Measurements from ENCODE around the gene ENOX2. TPM values are rescaled to one million over a fixed set of nuclear protein-coding genes. Genes with fewer than 3 reads are reported as not detected.

Gene ENOX2
- 5.8 to 9.7 TPM (median 6.6 TPM) in 5 replicates for total RNA-seq (2022; extraction: Qiagen RNA extraction)

GRCh38 chrX:130902783-130903613, at the start of gene ENOX2:
Gene ENOX2 (minus strand): TSS chrX:130903209. CDS start chrX:130703216, 199,993 bp downstream.

Other genes with a start within 250 kb of the ENOX2 start
- not detected in 5 replicates for gene ARHGAP36, start 155.1 kb upstream of the ENOX2 start, total RNA-seq (2022; extraction: Qiagen RNA extraction)